ENCODE data around the gene BEND2. TPM values are rescaled to one million over a fixed set of nuclear protein-coding genes. Genes with fewer than 3 reads are reported as not detected.
"Not testable (repeated sequence)": the region's sequence is repeated elsewhere in the genome, so short reads cannot be mapped to it uniquely, and the experiment has no call there.

The BEND2 gene
- under 1 TPM in 1 of 5 donors, not detected in 4; 0.15 TPM for total RNA-seq
- total RNA-seq (2013): 0.07 TPM
- total RNA-seq: 0 to 0.07 (median 0) reads per million in 29 experiments

DNA sequence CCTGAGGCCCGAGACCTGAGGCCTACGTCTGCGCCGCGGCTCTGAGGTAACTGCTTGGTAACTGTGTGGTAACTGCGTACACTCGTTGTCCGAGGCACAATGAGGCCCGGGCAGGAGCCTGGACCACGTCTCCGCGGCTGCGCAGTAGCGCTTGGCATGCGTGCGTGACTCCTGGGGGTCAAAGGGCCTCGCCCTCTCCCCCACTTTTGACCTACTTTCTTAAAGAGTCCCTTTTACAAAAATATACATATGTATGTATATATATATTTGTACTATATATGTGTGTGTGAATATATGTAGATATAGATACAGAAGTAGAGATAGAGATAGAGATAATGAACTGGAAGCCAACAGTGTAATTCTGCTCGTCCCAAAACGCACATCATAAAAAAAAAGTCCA, at the start of gene BEND2:
BEND2 (minus strand) TSS at position 101 of the 400 bp plus-strand sequence. CDS start 136 bp downstream, outside the sequence.
- Mint-ChIP-seq H3K9me3 (peaks cover 0 to 9% (median 0%) of the 10 kb centered on the region in 3 donors), H3K36me3 (no peaks in the 10 kb centered on the region), H3K4me1 (no peaks in the 10 kb centered on the region), H3K4me3 (no peak within 1 kb of the TSS), H3K27me3 (peaks cover 0 to 1% of the 10 kb centered on the region in 2 donors), H3K27ac (no peak within 1 kb of the TSS)
- WGBS (ENCODE audit: insufficient coverage): 100% methylated on average over 1 of the region's 19 CpGs
- no peaks in the 10 kb centered on the region for H3K9me3 ChIP-seq
- ATAC-seq (replicated peaks in 1 of 4) (no peak), DNase-seq (no peak)
- ChIA-PET POLR2A (no interaction called here), CTCF (no interaction called here)
- no peaks in the 10 kb centered on the region for H3K27me3 ChIP-seq (replicated peaks in 1 of 2; ENCODE audit: control insufficient read depth in 2 of 2, extremely low read depth in 1 of 2, insufficient read depth in 2 of 2, low read length in 1 of 2)
- no peaks in the 10 kb centered on the region for H3K36me3 ChIP-seq (ENCODE audit: control insufficient read depth in 2 of 2, extremely low read depth in 1 of 2, insufficient read depth in 1 of 2, low read length in 1 of 2)
- no peak within 1 kb of the TSS for H3K27ac ChIP-seq (ENCODE audit: low read length)
- no peaks in the 10 kb centered on the region for H3K4me1 ChIP-seq (ENCODE audit: control insufficient read depth in 1 of 2, extremely low read depth in 1 of 2, insufficient read depth in 2 of 2, low read length in 2 of 2)
- no peak within 1 kb of the TSS for H3K4me3 ChIP-seq (ENCODE audit: control insufficient read depth in 1 of 2, extremely low read depth in 1 of 2, low read length in 1 of 2)

GRCh38 chrX:18255059-18255458, 34.4 kb upstream of the BEND2 start:
- Mint-ChIP-seq H3K4me1 (no peaks in the 10 kb centered on the region), H3K9me3 (no peaks in the 10 kb centered on the region), H3K27ac (no peak overlapping the region), H3K36me3 (peaks cover 13% of the 10 kb centered on the region), H3K4me3 (no peak overlapping the region), H3K27me3 (no peaks in the 10 kb centered on the region)
- Histone ChIP-seq H3K27ac (ENCODE audit: low read length) (no peak overlapping the region), H3K9me3 (no peaks in the 10 kb centered on the region), H3K4me1 (ENCODE audit: control insufficient read depth in 1 of 2, extremely low read depth in 1 of 2, insufficient read depth in 2 of 2, low read length in 2 of 2) (no peaks in the 10 kb centered on the region), H3K27me3 (replicated peaks in 1 of 2; ENCODE audit: control insufficient read depth in 2 of 2, extremely low read depth in 1 of 2, insufficient read depth in 2 of 2, low read length in 1 of 2) (no peaks in the 10 kb centered on the region), H3K4me3 (ENCODE audit: control insufficient read depth in 1 of 2, extremely low read depth in 1 of 2, low read length in 1 of 2) (no peak overlapping the region), H3K36me3 (ENCODE audit: control insufficient read depth in 2 of 2, extremely low read depth in 1 of 2, insufficient read depth in 1 of 2, low read length in 1 of 2) (no peaks in the 10 kb centered on the region)
- ChIA-PET POLR2A (no interaction called here), CTCF (no interaction called here)
- no peak for ATAC-seq (replicated peaks in 1 of 4)
- DNase-seq: no peak
- WGBS (ENCODE audit: insufficient coverage): 100% methylated on average over 1 of the region's 1 CpG

GRCh38 chrX:18252644-18253359, 32.1 kb upstream of the BEND2 start:
- CTCF ChIA-PET: no interaction called here
- Histone ChIP-seq H3K9me3 (no peaks in the 10 kb centered on the region), H3K27ac (ENCODE audit: low read length) (no peak overlapping the region), H3K27me3 (replicated peaks in 1 of 2; ENCODE audit: control insufficient read depth in 2 of 2, extremely low read depth in 1 of 2, insufficient read depth in 2 of 2, low read length in 1 of 2) (no peaks in the 10 kb centered on the region), H3K4me3 (ENCODE audit: control insufficient read depth in 1 of 2, extremely low read depth in 1 of 2, low read length in 1 of 2) (no peak overlapping the region), H3K36me3 (ENCODE audit: control insufficient read depth in 2 of 2, extremely low read depth in 1 of 2, insufficient read depth in 1 of 2, low read length in 1 of 2) (no peaks in the 10 kb centered on the region), H3K4me1 (ENCODE audit: control insufficient read depth in 1 of 2, extremely low read depth in 1 of 2, insufficient read depth in 2 of 2, low read length in 2 of 2) (no peaks in the 10 kb centered on the region)
- no peak for ATAC-seq (replicated peaks in 1 of 4)
- no peaks in the 10 kb centered on the region for H3K4me1 Mint-ChIP-seq
- H3K27ac Mint-ChIP-seq: no peak overlapping the region
- DNase-seq: no peak
- no peaks in the 10 kb centered on the region for H3K9me3 Mint-ChIP-seq
- H3K36me3 Mint-ChIP-seq: peaks cover 16% of the 10 kb centered on the region
- H3K4me3 Mint-ChIP-seq: no peak overlapping the region
- no CpG with 5 or more reads among the region's 3 CpGs for WGBS (ENCODE audit: insufficient coverage)
- POLR2A ChIA-PET: no interaction called here
- no peaks in the 10 kb centered on the region for H3K27me3 Mint-ChIP-seq

DNA sequence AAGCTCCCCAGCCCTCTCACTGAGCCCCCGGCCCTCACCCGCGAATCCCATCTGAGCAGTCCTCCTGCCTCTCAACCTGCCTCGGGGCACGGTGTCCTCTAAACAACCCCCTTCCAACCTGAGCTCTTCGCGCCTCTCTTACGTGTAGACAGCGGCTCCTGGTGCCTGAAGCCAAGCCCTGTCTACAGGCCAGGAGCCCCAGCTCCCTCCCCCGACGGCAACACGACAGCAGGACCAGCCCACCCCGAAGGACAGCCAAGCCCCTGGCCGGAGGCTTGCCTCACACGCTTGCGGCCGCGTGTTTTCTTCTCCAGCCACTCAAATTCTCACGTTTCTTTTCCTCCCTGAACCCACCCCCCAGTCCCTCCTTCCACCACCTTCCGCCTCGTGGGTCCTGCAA, 9.0 kb upstream of the BEND2 start:
- H3K4me1 Mint-ChIP-seq; CTCF ChIA-PET; H3K4me3 Mint-ChIP-seq; H3K4me3 ChIP-seq (ENCODE audit: control insufficient read depth in 1 of 2, extremely low read depth in 1 of 2, low read length in 1 of 2); H3K36me3 ChIP-seq (ENCODE audit: control insufficient read depth in 2 of 2, extremely low read depth in 1 of 2, insufficient read depth in 1 of 2, low read length in 1 of 2); DNase-seq; POLR2A ChIA-PET; H3K9me3 ChIP-seq; H3K36me3 Mint-ChIP-seq; H3K4me1 ChIP-seq (ENCODE audit: control insufficient read depth in 1 of 2, extremely low read depth in 1 of 2, insufficient read depth in 2 of 2, low read length in 2 of 2); ATAC-seq (replicated peaks in 1 of 4); H3K27me3 Mint-ChIP-seq; H3K27ac ChIP-seq (ENCODE audit: low read length); H3K27me3 ChIP-seq (replicated peaks in 1 of 2; ENCODE audit: control insufficient read depth in 2 of 2, extremely low read depth in 1 of 2, insufficient read depth in 2 of 2, low read length in 1 of 2); H3K27ac Mint-ChIP-seq; H3K9me3 Mint-ChIP-seq: not testable (repeated sequence)
- 84% methylated on average over 8 of the region's 21 CpGs for WGBS (ENCODE audit: insufficient coverage)

DNA sequence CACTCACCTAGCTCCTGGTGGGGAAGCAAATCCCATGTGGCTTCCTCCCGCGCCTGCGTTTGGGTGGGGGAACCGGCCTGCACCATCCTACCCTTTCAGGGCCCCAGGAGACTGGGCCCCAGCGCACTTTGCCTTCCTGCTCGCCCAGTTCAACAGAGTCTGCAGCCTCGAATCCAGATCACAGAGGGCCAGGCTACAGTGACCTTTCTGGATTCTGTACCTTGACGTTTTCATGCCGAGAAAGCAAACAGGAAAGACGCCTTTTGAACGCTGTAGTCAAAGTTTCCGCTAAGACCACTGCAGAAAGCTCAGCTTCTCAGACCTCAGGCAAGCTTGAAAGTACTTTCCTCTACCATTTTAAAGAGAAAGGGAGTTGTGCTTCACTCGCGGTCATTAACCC, 7.4 kb upstream of the BEND2 start:
- H3K4me1 ChIP-seq (ENCODE audit: control insufficient read depth in 1 of 2, extremely low read depth in 1 of 2, insufficient read depth in 2 of 2, low read length in 2 of 2): no peaks in the 10 kb centered on the region
- DNase-seq: no peak
- Mint-ChIP-seq H3K4me1 (no peaks in the 10 kb centered on the region), H3K27ac (no peak overlapping the region), H3K36me3 (no peaks in the 10 kb centered on the region), H3K4me3 (no peak overlapping the region), H3K9me3 (no peaks in the 10 kb centered on the region), H3K27me3 (peaks cover 1 to 6% of the 10 kb centered on the region in 2 donors)
- H3K36me3 ChIP-seq (ENCODE audit: control insufficient read depth in 2 of 2, extremely low read depth in 1 of 2, insufficient read depth in 1 of 2, low read length in 1 of 2): no peaks in the 10 kb centered on the region
- no peaks in the 10 kb centered on the region for H3K9me3 ChIP-seq
- CTCF ChIA-PET: no interaction called here
- ATAC-seq (replicated peaks in 1 of 4): no peak
- H3K4me3 ChIP-seq (ENCODE audit: control insufficient read depth in 1 of 2, extremely low read depth in 1 of 2, low read length in 1 of 2): no peak overlapping the region
- H3K27me3 ChIP-seq (replicated peaks in 1 of 2; ENCODE audit: control insufficient read depth in 2 of 2, extremely low read depth in 1 of 2, insufficient read depth in 2 of 2, low read length in 1 of 2): peaks cover 0 to 5% of the 10 kb centered on the region in 2 experiments
- POLR2A ChIA-PET: no interaction called here
- WGBS (ENCODE audit: insufficient coverage): 67% methylated on average over 1 of the region's 14 CpGs
- no peak overlapping the region for H3K27ac ChIP-seq (ENCODE audit: low read length)

GRCh38 chrX:18227458-18227857, 6.8 kb upstream of the BEND2 start:
- no peak overlapping the region for H3K27ac ChIP-seq (ENCODE audit: low read length)
- ChIA-PET POLR2A (no interaction called here), CTCF (no interaction called here)
- no peak overlapping the region for H3K4me3 ChIP-seq (ENCODE audit: control insufficient read depth in 1 of 2, extremely low read depth in 1 of 2, low read length in 1 of 2)
- no peaks in the 10 kb centered on the region for H3K36me3 ChIP-seq (ENCODE audit: control insufficient read depth in 2 of 2, extremely low read depth in 1 of 2, insufficient read depth in 1 of 2, low read length in 1 of 2)
- H3K27me3 ChIP-seq (replicated peaks in 1 of 2; ENCODE audit: control insufficient read depth in 2 of 2, extremely low read depth in 1 of 2, insufficient read depth in 2 of 2, low read length in 1 of 2): peaks cover 0 to 5% of the 10 kb centered on the region in 2 experiments
- Mint-ChIP-seq H3K4me1 (no peaks in the 10 kb centered on the region), H3K9me3 (no peaks in the 10 kb centered on the region), H3K27ac (no peak overlapping the region), H3K4me3 (no peak overlapping the region), H3K27me3 (peaks cover 1 to 3% of the 10 kb centered on the region in 2 donors), H3K36me3 (no peaks in the 10 kb centered on the region)
- H3K4me1 ChIP-seq (ENCODE audit: control insufficient read depth in 1 of 2, extremely low read depth in 1 of 2, insufficient read depth in 2 of 2, low read length in 2 of 2): no peaks in the 10 kb centered on the region
- WGBS (ENCODE audit: insufficient coverage): 91% methylated on average over 4 of the region's 7 CpGs
- ATAC-seq (replicated peaks in 1 of 4) (no peak), DNase-seq (no peak)
- H3K9me3 ChIP-seq: no peaks in the 10 kb centered on the region
